MM.1S (cell line): ENCODE data around the gene NPPC.
A peak's percentile ranks its signal among the peaks of the same experiment; 100 is the strongest.

Experiments
- DNase-seq: peaks from one replicate; pipeline ENCODE4 v3.0.0-alpha.2; 2015
- H2AFZ ChIP-seq: fragments of 300-600 bp; sonication (generic); 2 replicates; pipeline ENCODE4 v1.6.0; 2016; ENCODE audit warnings: antibody characterized with exemption, low read length
- H3F3A ChIP-seq: fragments of 300-600 bp; sonication (generic); 2 replicates; pipeline ENCODE4 v1.6.1; 2016; ENCODE audit warnings: mild to moderate bottlenecking, antibody characterized with exemption, low read length, moderate library complexity, mixed read lengths; ENCODE audit not compliant: insufficient read depth
- H3K27ac ChIP-seq: fragments of 300-600 bp; sonication (generic); 2 replicates; pipeline ENCODE4 v1.5.1; 2016; ENCODE audit warnings: mild to moderate bottlenecking, low read length
- H3K27me3 ChIP-seq: fragments of 300-600 bp; sonication (generic); replicated peaks from 2 replicates; pipeline ENCODE4 v1.6.0; 2016; ENCODE audit warnings: low read length; ENCODE audit not compliant: insufficient read depth
- H3K36me3 ChIP-seq: fragments of 300-600 bp; sonication (generic); replicated peaks from 2 replicates; pipeline ENCODE4 v1.6.1; 2016; ENCODE audit warnings: mild to moderate bottlenecking, low read length, mixed read lengths; ENCODE audit not compliant: insufficient read depth
- H3K4me1 ChIP-seq: fragments of 300-600 bp; sonication (generic); 2 replicates; pipeline ENCODE4 v1.6.1; 2016; ENCODE audit warnings: low read length, mixed read lengths
- H3K4me2 ChIP-seq: fragments of 300-600 bp; sonication (generic); 2 replicates; pipeline ENCODE4 v1.6.0; 2016; ENCODE audit warnings: low read depth, low read length
- H3K4me3 ChIP-seq: fragments of 300-600 bp; sonication (generic); 2 replicates; pipeline ENCODE4 v1.5.1; 2016; ENCODE audit warnings: low read length, mixed read lengths
- H3K79me2 ChIP-seq: fragments of 300-600 bp; sonication (generic); 2 replicates; pipeline ENCODE4 v1.6.1; 2016; ENCODE audit warnings: mixed run types, low read length, mixed read lengths
- H3K9ac ChIP-seq: fragments of 300-600 bp; sonication (generic); 2 replicates; pipeline ENCODE4 v1.6.1; 2016; ENCODE audit warnings: low read length, mixed read lengths
- H3K9me2 ChIP-seq: fragments of 300-600 bp; sonication (generic); replicated peaks from 2 replicates; pipeline ENCODE4 v1.6.1; 2016; ENCODE audit warnings: mild to moderate bottlenecking, low read length, mixed read lengths; ENCODE audit not compliant: insufficient read depth
- H3K9me3 ChIP-seq: fragments of 300-600 bp; sonication (generic); replicated peaks from 2 replicates; pipeline ENCODE4 v1.6.1; 2016; ENCODE audit warnings: mild to moderate bottlenecking, low read length, mixed read lengths; ENCODE audit not compliant: insufficient read depth
- H4K20me1 ChIP-seq: fragments of 300-600 bp; sonication (generic); 2 replicates; pipeline ENCODE4 v1.6.1; 2016; ENCODE audit warnings: mild to moderate bottlenecking, low read length, moderate library complexity, mixed read lengths; ENCODE audit not compliant: insufficient read depth
- CTCF ChIP-seq: fragments of 300-600 bp; sonication (generic); IDR thresholded peaks from 2 replicates; pipeline ENCODE4 v1.5.1; 2016; ENCODE audit warnings: antibody characterized with exemption, low read length, mixed read lengths
- EZH2 ChIP-seq: fragments of 300-600 bp; sonication (generic); optimal IDR thresholded peaks from 2 replicates; pipeline ENCODE3; 2017; ENCODE audit warnings: low read depth, mild to moderate bottlenecking, antibody characterized with exemption, low read length, mixed read lengths
- EZH2phosphoT487 ChIP-seq: fragments of 300-600 bp; sonication (generic); IDR thresholded peaks from 2 replicates; pipeline ENCODE4 v1.6.1; 2018; ENCODE audit warnings: antibody characterized with exemption, low read length

Gene NPPC

GRCh38 chr2:231926180-231926741 lies at the start of gene NPPC:
NPPC (minus strand) TSS chr2:231926396; CDS start chr2:231926249, 147 bp downstream.
- no peaks in the 10 kb centered on the region for H3K79me2 ChIP-seq
- H3F3A ChIP-seq, result no peaks in the 10 kb centered on the region
- H3K9me2 ChIP-seq, result no peaks in the 10 kb centered on the region
- peak; percentile 82 for DNase-seq
- no peaks in the 10 kb centered on the region for H4K20me1 ChIP-seq
- H3K36me3 ChIP-seq, result no peaks in the 10 kb centered on the region
- no peaks in the 10 kb centered on the region for H3K27me3 ChIP-seq
- TF ChIP-seq CTCF, result peak; percentile 55
- TF ChIP-seq EZH2, result no peak
- no peak for TF ChIP-seq EZH2phosphoT487
- H3K27ac ChIP-seq, result no peak within 1 kb of the TSS
- peak within 1 kb of the TSS; percentile 50 for H3K9ac ChIP-seq
- H3K4me2 ChIP-seq, result peak within 1 kb of the TSS; percentile 99
- H3K4me3 ChIP-seq, result peak within 1 kb of the TSS; percentile 75
- H2AFZ ChIP-seq, result peak within 1 kb of the TSS; percentile 86
- no peaks in the 10 kb centered on the region for H3K9me3 ChIP-seq
- H3K4me1 ChIP-seq, result no peaks in the 10 kb centered on the region

DNA sequence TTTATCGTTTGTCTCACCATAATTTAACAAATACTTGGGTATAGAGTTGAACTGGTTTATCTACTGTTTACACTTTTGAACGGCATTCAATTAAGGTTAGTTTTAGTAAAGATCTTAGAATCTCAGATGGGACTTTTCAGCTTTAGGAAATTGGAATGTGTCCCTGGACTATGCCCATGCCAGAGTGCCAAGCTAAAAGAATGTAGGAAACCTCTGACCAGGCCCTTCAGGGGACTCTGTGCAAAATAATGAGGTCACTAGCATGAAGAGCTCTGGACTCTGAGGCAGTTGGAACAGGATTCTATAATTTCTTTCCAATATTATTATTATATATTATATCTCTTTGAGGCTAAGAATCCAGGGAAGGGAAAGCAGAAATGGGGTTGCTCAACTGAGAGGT lies 48.8 kb upstream of the NPPC start:
- Histone ChIP-seq H3K9ac (no peak overlapping the region), H3K36me3 (no peaks in the 10 kb centered on the region), H4K20me1 (no peaks in the 10 kb centered on the region), H3K4me3 (no peak overlapping the region), H3K9me2 (no peaks in the 10 kb centered on the region), H3K4me1 (no peaks in the 10 kb centered on the region), H2AFZ (no peak overlapping the region), H3K27ac (no peak overlapping the region), H3K9me3 (no peaks in the 10 kb centered on the region), H3K79me2 (peaks cover 10% of the 10 kb centered on the region), H3K27me3 (no peaks in the 10 kb centered on the region), H3K4me2 (no peak overlapping the region), H3F3A (no peaks in the 10 kb centered on the region)
- no peak for TF ChIP-seq EZH2phosphoT487
- no peak for TF ChIP-seq EZH2
- TF ChIP-seq CTCF, result no peak
- DNase-seq, result no peak

- no peaks in the 10 kb centered on the region for H3K9me2 ChIP-seq
- no peak overlapping the region for H2AFZ ChIP-seq
- no peaks in the 10 kb centered on the region for H3K9me3 ChIP-seq
- no peak overlapping the region for H3K9ac ChIP-seq
- H3F3A ChIP-seq, result no peaks in the 10 kb centered on the region
- no peaks in the 10 kb centered on the region for H3K4me1 ChIP-seq
- no peaks in the 10 kb centered on the region for H3K36me3 ChIP-seq
- TF ChIP-seq EZH2, result no peak
- no peak for TF ChIP-seq CTCF
- no peak for TF ChIP-seq EZH2phosphoT487
- no peak overlapping the region for H3K4me2 ChIP-seq
- H3K79me2 ChIP-seq, result peaks cover 47% of the 10 kb centered on the region
- no peaks in the 10 kb centered on the region for H3K27me3 ChIP-seq
- no peak overlapping the region for H3K4me3 ChIP-seq
- H4K20me1 ChIP-seq, result no peaks in the 10 kb centered on the region
- no peak overlapping the region for H3K27ac ChIP-seq
- no peak for DNase-seq
These were observed 44.3 kb upstream of the NPPC start for GRCh38 chr2:231970461-231970860.
